OCI-LY7 (cell line): ENCODE results near the gene CARMIL1. TPM values are rescaled to one million over a fixed set of nuclear protein-coding genes. Genes with fewer than 3 reads are reported as not detected.

ENCODE experiments used
- BruUV-seq: library from RNA; stranded (reverse); fragments of 400-500 nt; replicated peaks from 2 replicates; lab custom pipeline; 2021; lab: Mats Ljungman, UMichigan
- CTCF ChIA-PET: fragments of 300-600 bp; sonication (Branson Sonifier 250); formaldehyde crosslinking; loops from one replicate; lab custom pipeline; 2022; ENCODE audit warnings: antibody characterized with exemption; ENCODE audit not compliant: unreplicated experiment; lab: Charles Lee
- POLR2A ChIA-PET: fragments of 300-600 bp; sonication (Branson Sonifier 250); formaldehyde crosslinking; loops from one replicate; lab custom pipeline; 2022; ENCODE audit warnings: antibody characterized with exemption; lab: Charles Lee
- DNase-seq: peaks from one replicate; pipeline ENCODE4 v3.0.0-alpha.2; 2015; ENCODE audit warnings: low spot score
- H2AFZ ChIP-seq: fragments of 200-600 bp; sonication (generic), shearing (Covaris generic); 2 replicates; pipeline ENCODE4 v1.6.1; 2014; ENCODE audit warnings: mild to moderate bottlenecking, antibody characterized with exemption, low read length, moderate library complexity
- H3K27ac ChIP-seq: fragments of 200-600 bp; sonication (generic); 2 replicates; pipeline ENCODE4 v1.5.1; 2014; ENCODE audit warnings: mixed run types, low read depth, mild to moderate bottlenecking, moderate library complexity, low read length, inconsistent platforms; ENCODE audit not compliant: poor library complexity, severe bottlenecking
- H3K36me3 ChIP-seq: fragments of 200-600 bp; sonication (generic); 2 replicates; pipeline ENCODE4 v1.6.1; 2014; ENCODE audit warnings: mild to moderate bottlenecking, antibody characterized with exemption, low read length, moderate library complexity, mixed read lengths; ENCODE audit not compliant: insufficient read depth
- H3K4me1 ChIP-seq: fragments of 200-600 bp; sonication (generic); 2 replicates; pipeline ENCODE4 v1.5.1; 2014; ENCODE audit warnings: mild to moderate bottlenecking, low read length; ENCODE audit not compliant: insufficient read depth, poor library complexity, severe bottlenecking
- H3K4me2 ChIP-seq: fragments of 200-600 bp; sonication (generic); 2 replicates; pipeline ENCODE4 v1.6.1; 2014; ENCODE audit warnings: mild to moderate bottlenecking, low read length
- H3K4me3 ChIP-seq: fragments of 200-600 bp; sonication (generic); 2 replicates; pipeline ENCODE4 v1.5.1; 2014; ENCODE audit warnings: mild to moderate bottlenecking, low read depth, low read length; ENCODE audit not compliant: poor library complexity, severe bottlenecking
- H3K79me2 ChIP-seq: fragments of 200-600 bp; sonication (generic); 2 replicates; pipeline ENCODE4 v1.6.1; 2016; ENCODE audit warnings: low read depth, mild to moderate bottlenecking, low read length, moderate library complexity, mixed read lengths; ENCODE audit not compliant: insufficient read depth
- H3K9me2 ChIP-seq: fragments of 200-600 bp; sonication (generic); 2 replicates; pipeline ENCODE4 v1.6.1; 2016; ENCODE audit warnings: mild to moderate bottlenecking, low read length, mixed read lengths; ENCODE audit not compliant: insufficient read depth
- H3K9me3 ChIP-seq: fragments of 200-600 bp; sonication (generic); 2 replicates; pipeline ENCODE4 v1.6.1; 2014; ENCODE audit warnings: mild to moderate bottlenecking, mixed run types, low read length, mixed read lengths
- H4K20me1 ChIP-seq: fragments of 200-600 bp; sonication (generic); 2 replicates; pipeline ENCODE4 v1.6.1; 2014; ENCODE audit warnings: mild to moderate bottlenecking, antibody characterized with exemption, low read length, moderate library complexity, mixed read lengths; ENCODE audit not compliant: insufficient read depth
- CTCF ChIP-seq: fragments of 200-600 bp; sonication (generic); conservative IDR thresholded peaks from 2 replicates; pipeline ENCODE4 v1.5.1; 2014; ENCODE audit warnings: mild to moderate bottlenecking, antibody characterized with exemption, low read length, moderate library complexity, mixed read lengths
- EZH2phosphoT487 ChIP-seq: fragments of 200-600 bp; sonication (generic); IDR thresholded peaks from 2 replicates; pipeline ENCODE4 v1.6.1; 2018; ENCODE audit warnings: low read depth, borderline replicate concordance, mild to moderate bottlenecking, mixed run types, antibody characterized with exemption, low read length, moderate library complexity, mixed read lengths
- intact Hi-C: fragments of 100-400 bp; cut with micrococcal nuclease; formaldehyde crosslinking; loops from one replicate; pipeline ENCODE4 v1.10.0; 2022; ENCODE audit not compliant: unreplicated experiment
- total RNA-seq, 2 experiments: library from RNA; depleted of rRNA in 1 of 2; stranded (reverse); fragments of >200 nt in 1 of 2; shearing (Covaris generic) in 1 of 2; gene quantifications; 2 replicates each; pipeline ENCODE4 v1.2.3, GENCODE V29; 2014 to 2022

The CARMIL1 gene
- total RNA-seq, 2 experiments from 2014 or later, result 25.5 to 40.1 TPM

GRCh38 chr6:25485821-25486534, 206.8 kb downstream of the CARMIL1 start:
- TF ChIP-seq EZH2phosphoT487, result no peak
- TF ChIP-seq CTCF, result no peak
- H3K9me3 ChIP-seq, result no peaks in the 10 kb centered on the region
- no peaks in the 10 kb centered on the region for H4K20me1 ChIP-seq
- H3K27ac ChIP-seq, result no peak overlapping the region
- H3K36me3 ChIP-seq, result peaks cover 46% of the 10 kb centered on the region
- POLR2A ChIA-PET, result interaction anchor here (1.6 kb wide), 1 partner anchor 108 kb away, joined by 5 read pairs; no protein-coding TSS in a partner anchor
- H3K4me2 ChIP-seq, result no peak overlapping the region
- no peaks in the 10 kb centered on the region for H3K9me2 ChIP-seq
- no peaks in the 10 kb centered on the region for H3K79me2 ChIP-seq
- CTCF ChIA-PET, result no interaction called here
- H3K4me3 ChIP-seq, result no peak overlapping the region
- H3K4me1 ChIP-seq, result peaks cover 23% of the 10 kb centered on the region
- intact Hi-C loops, result no loop called here
- BruUV-seq, result no TSS peak
- H2AFZ ChIP-seq, result no peak overlapping the region
- no peak for DNase-seq

- H3K4me2 ChIP-seq, result no peak overlapping the region
- H3K36me3 ChIP-seq, result peaks cover 46% of the 10 kb centered on the region
- intact Hi-C loops, result no loop called here
- no peak overlapping the region for H3K27ac ChIP-seq
- H3K4me3 ChIP-seq, result no peak overlapping the region
- POLR2A ChIA-PET, result interaction anchor here (1.6 kb wide), 1 partner anchor 109 kb away, joined by 5 read pairs; no protein-coding TSS in a partner anchor
- H3K9me3 ChIP-seq, result no peaks in the 10 kb centered on the region
- DNase-seq, result no peak
- H4K20me1 ChIP-seq, result no peaks in the 10 kb centered on the region
- no TSS peak for BruUV-seq
- peaks cover 23% of the 10 kb centered on the region for H3K4me1 ChIP-seq
- no peaks in the 10 kb centered on the region for H3K79me2 ChIP-seq
- H2AFZ ChIP-seq, result no peak overlapping the region
- TF ChIP-seq EZH2phosphoT487 (no peak), CTCF (no peak)
- CTCF ChIA-PET, result no interaction called here
- H3K9me2 ChIP-seq, result no peaks in the 10 kb centered on the region
Measured at GRCh38 chr6:25486550-25486949, 207.4 kb downstream of the CARMIL1 start.

GRCh38 chr6:25487012-25487411, 207.8 kb downstream of the CARMIL1 start:
- H3K9me3 ChIP-seq, result no peaks in the 10 kb centered on the region
- intact Hi-C loops, result no loop called here
- TF ChIP-seq EZH2phosphoT487, result no peak
- TF ChIP-seq CTCF, result no peak
- no peak overlapping the region for H3K27ac ChIP-seq
- H3K4me3 ChIP-seq, result no peak overlapping the region
- H4K20me1 ChIP-seq, result no peaks in the 10 kb centered on the region
- no peaks in the 10 kb centered on the region for H3K79me2 ChIP-seq
- H3K36me3 ChIP-seq, result peaks cover 47% of the 10 kb centered on the region
- no TSS peak for BruUV-seq
- H3K4me2 ChIP-seq, result no peak overlapping the region
- POLR2A ChIA-PET, result interaction anchor here (1.6 kb wide), 1 partner anchor 109 kb away, joined by 5 read pairs; no protein-coding TSS in a partner anchor
- no peak overlapping the region for H2AFZ ChIP-seq
- peaks cover 23% of the 10 kb centered on the region for H3K4me1 ChIP-seq
- CTCF ChIA-PET, result no interaction called here
- no peak for DNase-seq
- no peaks in the 10 kb centered on the region for H3K9me2 ChIP-seq
